ENCODE measurements around the gene ANKRD13A.
"Not testable (repeated sequence)": the region's sequence is repeated elsewhere in the genome, so short reads cannot be mapped to it uniquely, and the experiment has no call there.

ANKRD13A gene

GRCh38 chr12:110075880-110076279 lies 76.7 kb downstream of the ANKRD13A start:
- no peak for DNase-seq (ENCODE audit: low read depth)
- H3K4me3 ChIP-seq (ENCODE audit: low read depth, low read length): no peak overlapping the region
- TF ChIP-seq CTCF (IDR thresholded peaks at IDR 0.05; ENCODE audit: insufficient read depth, low read depth, low read length, missing control alignments): no peak

- TF ChIP-seq CTCF (IDR thresholded peaks at IDR 0.05; ENCODE audit: insufficient read depth, low read depth, low read length, missing control alignments): no peak
- DNase-seq (ENCODE audit: low read depth): no peak
- no peak overlapping the region for H3K4me3 ChIP-seq (ENCODE audit: low read depth, low read length)
Observed at GRCh38 chr12:110077800-110078199, 78.6 kb downstream of the ANKRD13A start.

- no peak for TF ChIP-seq CTCF (IDR thresholded peaks at IDR 0.05; ENCODE audit: insufficient read depth, low read depth, low read length, missing control alignments)
- H3K4me3 ChIP-seq (ENCODE audit: low read depth, low read length): peak overlapping the region; percentile 44
- peak; percentile 94 for DNase-seq (ENCODE audit: low read depth)
Observed at GRCh38 chr12:110079477-110080400, 80.5 kb downstream of the ANKRD13A start.

- DNase-seq (ENCODE audit: low read depth): no peak
- H3K4me3 ChIP-seq (ENCODE audit: low read depth, low read length): no peak overlapping the region
- no peak for TF ChIP-seq CTCF (IDR thresholded peaks at IDR 0.05; ENCODE audit: insufficient read depth, low read depth, low read length, missing control alignments)
Observed at GRCh38 chr12:110080410-110080809, 81.2 kb downstream of the ANKRD13A start.

GRCh38 chr12:110084314-110085015 lies 85.2 kb downstream of the ANKRD13A start:
- no peak for TF ChIP-seq CTCF (IDR thresholded peaks at IDR 0.05; ENCODE audit: insufficient read depth, low read depth, low read length, missing control alignments)
- DNase-seq (ENCODE audit: low read depth): no peak
- no peak overlapping the region for H3K4me3 ChIP-seq (ENCODE audit: low read depth, low read length)

GRCh38 chr12:110088216-110088615 lies 89.0 kb downstream of the ANKRD13A start:
- not testable (repeated sequence) for H3K4me3 ChIP-seq (ENCODE audit: low read depth, low read length); DNase-seq (ENCODE audit: low read depth)

- no peak for DNase-seq (ENCODE audit: low read depth)
- no peak overlapping the region for H3K4me3 ChIP-seq (ENCODE audit: low read depth, low read length)
- TF ChIP-seq CTCF (IDR thresholded peaks at IDR 0.05; ENCODE audit: insufficient read depth, low read depth, low read length, missing control alignments): no peak
Observed at GRCh38 chr12:110088936-110089335, 89.7 kb downstream of the ANKRD13A start.
